Measurements from ENCODE around the gene SETD5.

Gene SETD5, protein sequence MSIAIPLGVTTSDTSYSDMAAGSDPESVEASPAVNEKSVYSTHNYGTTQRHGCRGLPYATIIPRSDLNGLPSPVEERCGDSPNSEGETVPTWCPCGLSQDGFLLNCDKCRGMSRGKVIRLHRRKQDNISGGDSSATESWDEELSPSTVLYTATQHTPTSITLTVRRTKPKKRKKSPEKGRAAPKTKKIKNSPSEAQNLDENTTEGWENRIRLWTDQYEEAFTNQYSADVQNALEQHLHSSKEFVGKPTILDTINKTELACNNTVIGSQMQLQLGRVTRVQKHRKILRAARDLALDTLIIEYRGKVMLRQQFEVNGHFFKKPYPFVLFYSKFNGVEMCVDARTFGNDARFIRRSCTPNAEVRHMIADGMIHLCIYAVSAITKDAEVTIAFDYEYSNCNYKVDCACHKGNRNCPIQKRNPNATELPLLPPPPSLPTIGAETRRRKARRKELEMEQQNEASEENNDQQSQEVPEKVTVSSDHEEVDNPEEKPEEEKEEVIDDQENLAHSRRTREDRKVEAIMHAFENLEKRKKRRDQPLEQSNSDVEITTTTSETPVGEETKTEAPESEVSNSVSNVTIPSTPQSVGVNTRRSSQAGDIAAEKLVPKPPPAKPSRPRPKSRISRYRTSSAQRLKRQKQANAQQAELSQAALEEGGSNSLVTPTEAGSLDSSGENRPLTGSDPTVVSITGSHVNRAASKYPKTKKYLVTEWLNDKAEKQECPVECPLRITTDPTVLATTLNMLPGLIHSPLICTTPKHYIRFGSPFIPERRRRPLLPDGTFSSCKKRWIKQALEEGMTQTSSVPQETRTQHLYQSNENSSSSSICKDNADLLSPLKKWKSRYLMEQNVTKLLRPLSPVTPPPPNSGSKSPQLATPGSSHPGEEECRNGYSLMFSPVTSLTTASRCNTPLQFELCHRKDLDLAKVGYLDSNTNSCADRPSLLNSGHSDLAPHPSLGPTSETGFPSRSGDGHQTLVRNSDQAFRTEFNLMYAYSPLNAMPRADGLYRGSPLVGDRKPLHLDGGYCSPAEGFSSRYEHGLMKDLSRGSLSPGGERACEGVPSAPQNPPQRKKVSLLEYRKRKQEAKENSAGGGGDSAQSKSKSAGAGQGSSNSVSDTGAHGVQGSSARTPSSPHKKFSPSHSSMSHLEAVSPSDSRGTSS (N-terminal part only)

GRCh38 chr3:9397332-9397905 lies at the start of gene SETD5:
Gene SETD5, plus strand, starts transcription at chr3:9397615. Its CDS starts 31,324 bp downstream, at chr3:9428939.
- DNase-seq, result peak; percentile 98 to 99

DNA sequence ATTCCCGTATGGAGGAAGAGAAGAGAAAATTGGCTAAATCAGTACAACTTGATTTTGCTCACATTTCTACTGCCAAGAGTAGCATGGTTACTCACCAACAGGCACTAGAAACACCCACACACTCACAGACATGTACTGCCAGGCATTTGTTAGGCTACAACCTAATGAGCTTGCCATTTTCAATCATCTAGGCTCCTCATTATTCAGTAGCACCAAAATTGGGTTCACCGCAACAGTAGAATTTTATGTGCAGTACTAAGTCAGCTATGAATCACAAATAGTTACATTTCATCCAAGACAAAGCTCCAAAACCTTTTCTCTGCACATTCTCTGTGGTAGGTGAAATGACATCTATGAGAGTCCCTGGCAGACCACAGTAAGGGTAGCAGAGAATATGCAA lies 49.5 kb upstream of the SETD5 start:
- no peak for DNase-seq

DNA sequence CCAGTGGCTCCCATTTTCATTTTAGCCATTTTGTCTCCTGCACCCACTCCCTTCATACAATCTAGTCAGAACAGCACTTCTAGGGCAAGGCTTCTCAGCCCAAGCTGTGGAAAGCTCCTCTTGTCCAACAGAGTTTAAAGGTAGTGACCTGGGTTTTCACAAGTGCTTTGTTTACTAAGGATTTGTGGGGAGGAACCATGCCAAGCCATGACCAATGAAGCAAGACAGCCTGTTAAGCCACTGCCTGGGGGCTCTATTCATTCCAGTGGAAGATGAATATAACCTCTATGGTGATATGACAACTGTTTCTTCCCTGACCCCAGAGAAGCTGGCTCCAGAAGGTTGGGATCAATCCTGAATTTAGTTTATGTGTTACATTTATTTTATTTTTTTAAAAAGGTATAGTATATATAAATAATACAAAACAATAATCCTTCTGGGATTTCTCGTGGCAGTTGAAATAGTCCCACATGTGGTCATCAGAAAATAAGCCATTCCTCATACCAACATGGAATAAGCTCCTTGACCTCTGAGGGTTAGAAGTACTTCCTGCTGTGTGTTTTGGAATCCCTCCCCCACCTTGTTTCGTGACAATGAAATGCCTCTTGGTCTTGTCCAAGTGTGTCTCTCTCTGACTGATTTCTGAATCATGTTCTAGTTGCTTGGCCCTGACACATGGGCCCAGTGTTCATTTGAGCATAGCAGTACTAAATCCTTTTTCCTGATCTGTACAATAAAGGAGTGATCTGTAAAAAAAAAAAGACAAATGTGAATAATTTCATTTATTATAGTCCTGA lies 47.9 kb upstream of the SETD5 start:
- no peak for DNase-seq

- no peak for DNase-seq
Observed at GRCh38 chr3:9351709-9352126, 45.7 kb upstream of the SETD5 start.

- DNase-seq, result peak; percentile 60 to 65
Observed at GRCh38 chr3:9352917-9353752, 44.3 kb upstream of the SETD5 start.

GRCh38 chr3:9361691-9362388 lies 35.6 kb upstream of the SETD5 start:
- no peak for DNase-seq

DNA sequence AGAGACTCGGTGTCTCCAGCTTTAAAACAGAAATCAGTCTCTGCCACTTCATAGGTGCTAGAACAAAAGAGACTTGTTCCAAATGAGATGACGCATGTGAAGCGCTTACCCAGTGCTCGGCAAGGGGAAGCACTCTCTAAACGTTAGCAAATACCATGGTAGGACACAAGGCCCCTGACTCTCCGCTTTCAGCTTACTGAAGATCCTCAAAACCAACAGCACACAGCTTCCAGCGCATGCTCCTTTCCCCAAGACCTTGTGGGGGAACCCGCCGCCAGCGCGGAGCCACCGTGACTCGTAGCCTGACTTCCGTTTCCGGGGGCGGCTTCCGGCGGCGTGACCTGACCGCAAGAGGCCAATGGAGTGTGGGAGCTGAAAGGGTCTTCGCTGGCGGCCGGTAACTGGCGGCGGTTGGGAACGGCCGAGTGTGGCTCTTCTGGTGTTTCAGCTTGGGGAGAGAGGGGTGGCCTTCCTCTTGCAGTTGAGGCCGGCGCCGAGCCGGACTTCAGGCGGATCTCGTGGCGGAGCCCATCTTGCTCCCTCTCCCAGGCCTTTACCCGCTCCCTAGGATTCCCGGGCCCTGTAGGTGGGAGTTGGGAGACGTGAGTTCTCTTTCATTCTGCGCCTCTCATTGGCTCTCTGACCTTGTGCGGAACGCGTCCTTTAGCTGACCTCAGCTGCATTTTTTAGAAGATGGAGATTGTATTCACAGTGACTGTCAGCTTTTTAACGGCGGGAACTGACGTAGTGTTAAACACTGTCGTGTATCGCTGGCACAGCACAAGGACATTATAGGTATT lies 34.5 kb upstream of the SETD5 start, which contains the start of gene THUMPD3:
THUMPD3 (plus strand) TSS at position 324 of the 800 bp plus-strand sequence. CDS start 2,015 bp downstream, outside the sequence.
- DNase-seq, result peak; percentile 90 to 91

DNA sequence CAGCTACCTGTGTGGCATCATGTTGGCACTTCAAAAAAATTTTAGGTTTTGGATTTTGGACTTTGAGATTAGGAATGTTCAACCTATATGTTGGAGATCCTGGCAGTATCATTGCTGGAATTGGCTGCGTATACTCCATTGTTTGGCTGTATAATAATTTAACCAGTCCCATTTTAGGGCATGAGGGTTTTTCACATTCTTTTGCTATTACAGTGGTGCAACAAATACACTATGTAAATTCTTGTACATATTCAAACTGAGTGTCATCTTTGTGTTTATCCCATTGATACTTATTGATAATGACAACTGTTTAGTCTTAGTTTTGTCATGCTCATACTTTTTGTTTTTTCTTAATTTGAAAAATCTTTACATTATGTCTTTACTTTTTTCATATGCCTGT lies 27.9 kb upstream of the SETD5 start:
- no peak for DNase-seq

DNA sequence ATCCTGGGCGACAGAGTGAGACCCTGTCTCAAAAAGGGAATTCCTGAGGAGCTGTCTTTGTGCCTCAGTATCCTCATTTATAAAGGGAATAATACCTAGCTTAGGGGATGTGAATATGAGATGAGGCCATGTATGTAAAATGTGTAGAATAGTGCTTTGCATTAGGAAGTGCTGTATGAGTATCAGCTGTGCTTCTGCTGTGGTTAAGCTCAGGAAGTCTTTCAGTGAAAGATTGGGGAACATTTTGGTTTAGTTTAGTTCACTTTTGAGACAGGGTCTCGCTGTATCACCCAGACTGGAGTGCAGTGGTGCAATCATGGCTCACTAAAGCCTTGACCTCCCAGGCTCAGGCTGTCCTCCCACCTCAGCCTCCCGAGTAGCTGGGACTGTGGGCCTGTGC lies 23.9 kb upstream of the SETD5 start:
- no peak for DNase-seq

DNA sequence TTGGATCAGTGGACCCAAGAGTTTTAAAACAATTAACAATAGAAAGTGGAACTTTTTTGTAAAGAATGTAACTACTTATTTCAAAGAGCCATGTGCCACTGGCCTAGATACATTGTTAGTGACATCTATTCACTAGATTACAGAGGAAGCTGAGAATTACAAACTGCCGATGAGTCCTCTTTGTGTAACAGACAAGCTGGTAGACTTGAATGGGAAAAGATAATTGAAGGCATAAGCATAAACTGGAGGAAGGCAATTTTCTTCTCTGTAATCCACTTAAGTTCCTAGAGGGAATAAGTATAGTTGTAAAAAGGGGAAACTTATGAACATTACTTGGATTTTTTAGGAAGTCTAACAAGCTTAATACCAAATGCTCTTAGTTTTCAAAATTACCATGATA lies 19.4 kb upstream of the SETD5 start:
- no peak for DNase-seq

DNA sequence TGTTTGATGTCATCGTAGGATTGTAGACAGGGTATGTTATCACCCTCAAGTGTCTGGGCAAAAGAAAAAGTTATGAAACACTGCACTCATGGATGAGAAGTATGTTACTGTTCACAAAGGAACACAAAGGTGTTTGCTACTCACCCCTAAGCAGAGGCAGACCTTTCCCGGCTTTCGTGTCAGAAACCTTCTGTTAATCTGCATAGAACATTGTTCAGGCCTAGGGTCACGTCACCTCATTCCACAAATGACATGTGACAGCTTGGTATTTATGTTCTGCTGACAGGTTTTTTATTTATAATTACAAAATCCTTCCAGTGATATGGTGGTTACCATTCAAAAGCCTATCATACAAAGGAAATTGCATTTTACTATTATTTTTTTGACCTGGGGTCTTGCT lies 18.1 kb upstream of the SETD5 start:
- no peak for DNase-seq

DNA sequence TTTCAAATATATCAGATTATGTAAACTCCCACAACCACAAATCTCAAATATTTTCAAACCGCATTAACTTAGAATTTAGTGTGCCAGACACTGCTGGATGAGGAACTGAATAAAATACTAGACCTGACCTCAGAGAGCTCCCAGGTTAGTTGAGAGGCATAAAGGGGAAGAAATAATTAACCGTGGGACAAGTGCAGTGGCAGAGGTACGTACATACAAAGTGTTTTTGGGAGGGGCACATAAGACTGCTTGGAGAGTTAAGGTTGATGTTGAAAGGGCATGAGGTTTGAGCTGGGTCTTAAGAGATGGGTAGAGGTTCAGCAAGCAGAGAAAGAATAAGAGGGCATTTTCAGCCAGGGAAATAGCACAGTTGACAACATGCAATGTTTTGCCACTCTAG lies 17.4 kb upstream of the SETD5 start:
- no peak for DNase-seq

GRCh38 chr3:9384141-9384828 lies 13.1 kb upstream of the SETD5 start:
- DNase-seq, result no peak

GRCh38 chr3:9385187-9386077 lies 12.0 kb upstream of the SETD5 start:
- no peak for DNase-seq

- no peak for DNase-seq
Observed at GRCh38 chr3:9386078-9386459, 11.3 kb upstream of the SETD5 start.

GRCh38 chr3:9386501-9387321 lies 10.7 kb upstream of the SETD5 start:
- no peak for DNase-seq

DNA sequence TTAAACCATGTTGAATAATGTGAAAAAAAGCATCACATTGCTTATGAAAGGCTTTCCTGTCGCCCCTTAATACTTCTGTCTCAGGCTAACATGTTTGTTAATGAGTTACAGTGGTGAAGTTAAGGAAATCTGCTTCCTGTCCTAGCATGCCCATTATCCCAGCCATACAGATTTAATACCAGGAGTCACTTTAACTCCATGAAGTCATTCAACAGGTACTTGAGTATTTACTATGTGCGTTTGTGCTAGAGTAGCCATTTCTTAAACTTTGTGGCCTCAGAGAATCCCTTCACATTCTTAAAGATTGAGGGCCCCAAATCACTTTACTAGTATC lies 10.1 kb upstream of the SETD5 start:
- no peak for DNase-seq
